ENCODE results near the gene PLEKHG3. TPM values are rescaled to one million over a fixed set of nuclear protein-coding genes. Genes with fewer than 3 reads are reported as not detected.

The PLEKHG3 gene
- polyA plus RNA-seq, 3 donors: 92.1 to 109 (median 98.4) TPM

- DNase-seq: no peak
Observed at GRCh38 chr14:64705381-64706118, 1.3 kb downstream of the PLEKHG3 start.

DNA sequence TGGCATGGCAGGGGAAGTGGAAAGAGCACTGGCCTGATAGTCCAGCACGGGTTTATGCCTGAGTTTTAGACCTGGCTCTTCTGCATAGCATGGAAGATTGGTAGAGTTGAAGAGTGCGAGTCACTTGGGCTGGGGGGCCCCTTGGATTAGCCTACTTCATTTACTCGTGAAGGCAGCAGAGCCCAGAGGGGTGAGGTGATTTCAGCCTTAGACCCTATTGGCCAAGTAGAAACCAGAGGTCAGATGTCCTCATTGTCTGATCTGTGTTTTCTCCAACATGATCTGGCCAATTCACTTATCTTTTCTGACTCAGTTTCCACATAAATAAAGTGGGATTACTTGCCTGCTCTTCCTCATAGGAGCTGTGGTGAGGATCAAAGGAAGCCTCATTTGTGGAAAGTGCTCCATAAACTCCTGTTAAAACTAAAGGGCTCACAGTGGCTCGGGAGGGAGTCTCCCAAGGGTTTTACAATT lies 1.9 kb downstream of the PLEKHG3 start:
- DNase-seq: no peak

- DNase-seq: no peak
Observed at GRCh38 chr14:64706593-64707193, 2.5 kb downstream of the PLEKHG3 start.

- DNase-seq: no peak
Observed at GRCh38 chr14:64707661-64708060, 3.4 kb downstream of the PLEKHG3 start.

DNA sequence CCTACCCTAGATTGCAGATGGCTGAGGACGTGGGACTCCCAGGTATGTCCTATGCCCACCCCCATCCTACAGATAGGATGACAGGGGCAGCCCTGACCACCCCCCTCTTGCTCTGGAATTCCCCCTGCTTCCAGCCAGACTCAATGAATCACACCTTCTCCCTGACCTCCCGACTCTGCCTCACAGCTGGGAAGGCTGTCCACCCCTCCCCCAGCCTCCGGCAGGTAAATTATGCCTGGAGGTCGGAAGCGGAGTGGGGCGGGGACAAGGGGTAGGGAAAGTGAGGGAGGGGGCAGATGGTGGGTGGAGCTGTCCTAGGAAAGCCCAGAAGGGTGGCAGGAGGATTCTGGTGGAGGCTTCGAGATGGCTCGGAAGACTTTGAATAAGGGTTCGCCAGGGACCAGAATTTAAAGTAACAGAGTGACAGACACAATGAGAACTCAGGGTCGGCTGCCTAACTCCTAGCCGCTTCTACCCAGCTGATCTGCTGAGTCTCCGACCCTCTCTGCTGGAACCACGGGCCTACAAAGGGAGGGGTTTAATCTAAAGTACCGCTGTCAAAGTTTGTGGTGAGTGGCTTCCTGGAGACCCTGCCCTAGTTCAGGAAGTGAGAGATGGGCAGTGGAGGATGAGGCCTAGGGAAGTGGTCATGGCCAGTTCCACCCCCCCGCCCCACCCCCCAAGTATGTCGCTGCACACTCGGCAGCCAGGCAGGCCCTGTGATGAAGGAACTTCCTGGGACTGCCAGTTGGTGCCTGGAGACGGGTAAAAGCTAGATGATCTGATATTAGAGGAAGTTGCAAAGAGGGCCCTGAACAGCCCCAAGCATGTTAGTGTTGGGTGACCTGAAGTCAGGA lies 4.2 kb downstream of the PLEKHG3 start:
- no peak for DNase-seq

DNA sequence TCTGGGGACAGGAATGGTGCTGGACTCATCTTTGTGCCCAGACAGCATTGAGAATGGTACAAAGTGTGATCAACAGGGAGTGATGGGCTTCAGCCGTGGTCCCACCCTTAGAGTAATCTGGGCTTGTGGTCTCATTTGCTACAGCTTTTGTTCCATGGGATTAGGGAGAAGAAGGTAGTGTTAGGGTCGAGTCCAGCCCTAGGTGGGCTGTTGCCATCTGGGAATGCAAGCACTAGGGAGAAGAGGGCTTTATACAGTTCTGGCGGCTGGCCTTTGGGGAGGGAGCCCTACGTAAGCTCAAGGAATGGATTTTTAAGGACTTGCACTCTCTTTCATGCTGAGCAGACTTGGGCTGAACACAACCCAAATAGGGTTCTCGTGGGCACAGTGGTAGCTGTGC lies 4.9 kb downstream of the PLEKHG3 start:
- DNase-seq: no peak

- no peak for DNase-seq
Observed at GRCh38 chr14:64711039-64711438, 6.8 kb downstream of the PLEKHG3 start.

DNA sequence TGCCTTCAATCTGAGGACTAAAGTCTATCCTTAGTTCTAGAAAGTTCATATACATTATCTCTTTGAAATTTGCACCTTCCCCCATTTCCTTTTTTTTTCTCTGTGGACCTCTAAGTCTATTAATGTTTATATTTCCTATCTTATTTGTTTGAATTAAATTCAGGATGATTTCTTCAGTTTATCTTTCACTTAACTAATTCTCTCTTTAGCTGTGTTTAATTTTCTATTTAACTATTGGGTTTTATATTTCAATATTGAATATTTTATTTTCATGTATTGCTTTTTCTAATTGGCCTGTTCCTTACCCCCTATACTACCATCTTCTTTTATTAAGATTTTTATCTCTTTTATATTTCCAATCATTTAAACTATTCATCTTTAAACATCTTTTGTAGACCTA lies 9.5 kb downstream of the PLEKHG3 start:
- no peak for DNase-seq

DNA sequence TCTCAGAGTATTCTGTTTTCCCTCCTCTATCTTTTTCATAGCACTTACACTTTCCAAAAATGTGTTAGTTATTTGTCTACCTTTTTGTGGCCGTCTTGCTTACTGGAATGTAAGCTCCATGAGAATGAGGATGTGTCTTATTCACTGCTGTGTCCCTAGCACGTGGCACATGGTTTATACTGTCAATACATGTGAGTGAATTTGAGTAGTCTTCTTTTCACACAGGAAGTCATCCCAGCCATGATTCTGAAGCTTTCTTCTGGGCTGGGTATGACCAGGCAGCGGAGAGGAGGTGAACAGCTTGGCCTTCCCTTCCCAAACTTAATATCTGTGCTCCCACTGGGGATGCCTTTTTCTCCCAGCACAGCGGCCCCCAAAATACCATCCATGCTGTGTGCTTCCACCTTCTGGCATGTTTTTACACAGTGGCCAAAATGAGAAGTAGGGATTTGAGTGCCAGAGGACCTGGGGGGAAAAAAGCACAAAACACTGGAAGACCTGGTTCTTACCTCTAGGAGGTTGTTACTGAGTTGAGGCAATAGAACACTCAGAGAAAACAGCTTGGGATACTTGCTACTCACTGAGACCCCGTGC lies 10.3 kb downstream of the PLEKHG3 start:
- no peak for DNase-seq

DNA sequence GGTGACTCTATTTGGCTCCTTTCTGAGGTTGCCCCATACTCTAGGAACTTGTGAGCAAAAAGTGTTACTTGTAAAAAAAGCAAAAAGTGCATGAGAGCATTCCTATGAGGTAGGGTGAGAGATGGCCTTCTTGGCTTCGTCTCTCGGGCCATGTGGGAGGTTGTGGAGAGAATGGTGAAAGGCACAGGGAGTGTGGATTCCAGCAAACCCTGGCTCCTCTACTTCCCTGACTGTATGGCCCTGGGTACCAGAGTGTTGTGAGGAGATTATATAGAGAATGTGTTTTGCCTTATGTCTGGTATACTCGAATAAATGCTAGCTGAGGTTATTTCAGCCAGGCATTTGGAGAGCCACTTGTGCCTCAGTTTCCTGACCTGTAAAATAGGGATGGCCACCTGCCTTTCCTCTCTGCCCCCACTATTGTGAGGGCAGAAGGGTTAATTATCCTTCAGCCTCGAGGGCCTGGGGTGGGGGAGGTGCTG lies 11.0 kb downstream of the PLEKHG3 start:
- no peak for DNase-seq

GRCh38 chr14:64715628-64716412 lies 11.6 kb downstream of the PLEKHG3 start:
- DNase-seq: no peak

DNA sequence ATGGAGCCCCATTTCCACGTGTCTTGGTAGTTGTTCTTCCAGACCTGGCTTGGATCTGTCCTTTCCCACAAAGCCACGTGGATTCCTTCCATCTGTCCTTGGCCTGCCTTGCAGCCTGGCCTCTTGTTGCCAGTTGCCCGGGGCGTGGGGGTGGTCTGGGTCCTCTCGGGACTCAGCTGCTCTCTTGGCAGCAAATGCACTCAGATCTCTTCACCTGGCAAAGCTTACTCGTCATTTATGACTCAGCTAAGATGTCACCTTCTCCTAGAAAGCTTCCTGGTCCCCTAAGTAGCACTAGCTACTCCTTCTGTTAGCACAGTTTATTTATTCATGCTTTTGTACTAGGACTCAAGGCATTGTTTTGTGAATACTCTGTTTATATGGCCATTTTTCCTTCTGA lies 13.6 kb downstream of the PLEKHG3 start:
- no peak for DNase-seq

DNA sequence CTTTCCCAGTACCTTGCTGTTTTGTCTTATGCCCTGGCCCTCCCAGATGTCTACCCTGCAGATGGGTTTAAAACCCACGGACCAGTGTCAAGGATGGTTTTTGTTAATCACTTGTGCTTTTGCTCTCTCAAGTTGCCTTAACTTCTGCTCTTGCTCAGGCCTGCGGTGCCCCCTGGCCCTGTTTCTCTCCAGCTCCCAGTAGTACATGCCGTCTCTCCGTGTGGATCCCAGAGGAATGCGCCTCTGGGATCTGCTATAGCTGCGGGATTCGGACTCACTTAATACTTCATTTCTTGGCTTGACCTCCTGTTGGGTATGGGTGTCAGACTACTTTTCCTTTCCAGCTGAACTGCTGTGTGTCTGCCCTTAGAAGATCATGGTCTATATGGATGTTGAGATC lies 14.5 kb downstream of the PLEKHG3 start:
- no peak for DNase-seq

DNA sequence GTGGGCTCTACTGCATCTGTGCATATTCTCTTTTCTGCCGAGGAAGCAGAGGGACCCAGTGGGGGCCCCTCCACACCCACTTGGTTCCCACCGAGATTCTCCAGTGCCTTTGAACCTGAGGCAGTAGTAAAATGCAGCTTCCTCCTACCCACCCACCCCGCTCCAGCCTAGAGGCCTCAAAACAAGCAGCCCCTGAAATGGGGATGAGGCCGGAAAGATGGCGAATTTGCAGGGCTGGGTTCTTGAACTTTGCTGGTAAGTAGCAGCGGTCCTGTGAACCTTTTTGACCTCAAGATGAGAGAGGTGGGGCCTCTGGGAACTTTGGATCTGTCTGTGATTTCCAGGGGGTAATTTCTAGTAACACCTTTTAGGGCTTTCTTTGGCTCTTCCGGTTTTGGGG lies 15.4 kb downstream of the PLEKHG3 start:
- no peak for DNase-seq

DNA sequence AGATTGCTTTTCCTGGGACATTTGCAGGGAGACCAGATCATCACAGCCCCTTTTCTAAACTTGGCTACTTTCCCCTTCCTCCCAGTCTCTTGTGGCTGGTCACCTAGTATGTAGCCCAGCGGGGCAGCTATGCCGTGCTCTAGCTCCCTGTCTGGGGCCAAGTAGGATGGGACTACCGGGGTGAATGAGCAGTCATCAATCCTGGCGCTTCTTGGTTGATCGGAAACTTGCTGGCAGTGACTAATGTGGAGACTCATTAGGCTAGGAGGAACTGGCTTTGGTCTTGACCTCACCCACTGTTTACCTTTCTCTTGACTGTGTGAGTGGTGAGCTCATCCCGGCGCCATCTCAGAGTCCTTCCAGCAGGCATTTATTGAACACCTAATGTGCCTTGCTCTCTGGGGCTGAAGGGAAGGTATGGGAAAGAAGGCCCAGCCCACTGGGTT lies 15.9 kb downstream of the PLEKHG3 start:
- no peak for DNase-seq

- DNase-seq: no peak
Observed at GRCh38 chr14:64721391-64721791, 17.2 kb downstream of the PLEKHG3 start.

DNA sequence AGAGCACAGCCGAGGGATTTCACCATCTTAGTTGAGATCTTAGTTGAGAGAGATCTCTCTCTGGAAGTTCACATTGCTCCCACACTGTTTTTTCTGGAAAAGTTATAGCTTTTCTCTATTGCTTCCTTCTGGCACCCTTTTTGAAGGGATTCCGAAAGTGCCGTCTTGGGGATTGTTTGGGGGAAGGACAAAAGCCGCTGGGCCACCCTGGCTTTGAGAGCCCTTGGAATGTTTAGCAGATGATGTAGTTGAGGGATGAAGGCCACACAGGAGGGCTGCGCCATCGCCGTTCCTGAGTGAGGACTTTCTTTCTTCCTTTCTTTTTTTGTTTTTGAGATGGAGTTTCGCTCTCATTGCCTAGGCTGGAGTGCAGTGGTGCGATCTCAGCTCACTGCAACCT lies 17.7 kb downstream of the PLEKHG3 start:
- no peak for DNase-seq

- no peak for DNase-seq
Observed at GRCh38 chr14:64722842-64723447, 18.7 kb downstream of the PLEKHG3 start.

DNA sequence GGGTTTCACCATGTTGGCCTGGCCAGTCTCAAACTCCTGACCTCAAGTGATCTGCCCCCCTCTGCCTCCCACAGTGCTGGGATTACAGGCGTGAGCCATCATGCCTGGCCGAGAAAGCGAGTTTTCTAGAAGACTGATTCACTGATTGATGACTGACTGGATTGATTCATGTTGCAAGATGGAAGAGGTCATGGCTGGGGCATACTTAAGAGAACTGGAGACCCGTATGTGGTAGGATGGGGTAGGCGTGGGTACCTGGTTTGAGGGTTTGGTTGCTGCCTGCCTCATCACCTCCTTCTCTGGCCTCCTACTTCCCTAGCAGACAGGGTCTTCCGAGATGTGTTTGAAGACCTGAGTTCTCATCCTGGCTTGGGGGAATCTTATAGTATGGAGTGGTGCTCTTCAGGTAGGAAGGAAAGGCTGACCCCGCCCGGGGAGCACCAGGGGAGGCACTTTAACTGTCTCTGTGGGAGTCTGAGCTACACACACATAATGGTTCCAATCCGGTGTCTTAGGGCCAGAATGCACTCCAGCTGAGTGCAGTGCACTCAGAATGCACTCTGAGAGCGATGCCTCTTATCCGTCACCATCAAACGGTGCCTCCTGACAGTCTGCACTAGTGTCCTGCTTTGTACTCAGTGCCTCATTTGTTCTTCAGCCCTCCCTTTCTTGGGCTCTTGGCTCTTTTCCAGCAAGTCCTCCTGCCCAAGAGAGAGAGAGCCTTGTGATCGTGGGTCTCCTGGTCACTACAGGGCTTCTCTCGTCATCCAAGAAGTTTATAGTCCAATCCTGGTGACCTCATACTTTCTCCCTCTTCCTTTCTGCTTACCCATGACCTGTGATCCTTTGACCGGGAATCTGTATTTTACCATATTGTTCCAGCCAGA lies 19.7 kb downstream of the PLEKHG3 start:
- no peak for DNase-seq

DNA sequence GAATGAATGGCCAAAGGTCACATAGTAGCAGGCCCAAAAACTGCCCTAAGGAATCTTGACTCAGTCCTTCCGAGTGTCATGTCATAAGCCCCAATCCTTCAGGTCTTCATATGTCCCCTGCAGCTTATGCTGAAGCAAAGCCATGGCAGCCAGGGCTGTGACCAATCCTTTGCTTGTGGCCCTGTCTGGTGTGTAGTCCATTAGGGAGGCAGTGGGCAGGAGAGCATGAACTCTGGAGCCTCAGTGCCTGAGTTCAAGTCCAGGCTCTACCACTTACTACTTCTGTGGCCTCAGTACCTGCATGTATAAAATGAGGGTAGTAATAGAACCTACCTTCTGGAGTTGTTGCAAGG lies 20.3 kb downstream of the PLEKHG3 start:
- no peak for DNase-seq

Measured in renal pelvis (tissue), 4 donors.